ENCODE measurements around the gene FAM168A.

FAM168A gene

DNA sequence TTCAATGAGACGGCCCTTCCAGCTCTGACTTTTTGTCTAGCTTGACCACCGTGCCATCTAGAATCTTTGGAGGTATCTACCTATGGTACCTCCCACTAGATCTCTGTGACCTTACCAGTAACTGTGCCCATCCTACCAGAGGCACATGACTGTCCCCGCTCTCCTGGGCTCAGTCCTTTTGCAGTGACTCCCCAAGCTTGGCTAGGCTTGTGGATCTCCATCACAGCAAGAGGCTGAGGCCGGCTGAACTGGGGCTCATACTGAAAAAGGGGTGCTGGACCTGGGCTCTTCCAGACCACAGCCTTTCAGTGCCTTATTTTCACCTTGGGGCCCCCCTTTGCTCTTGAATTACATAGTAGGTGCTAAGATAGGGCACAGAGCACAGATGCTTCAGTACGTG is 194.4 kb downstream of the FAM168A start:
- H3K27ac Mint-ChIP-seq, result no peak overlapping the region
- ATAC-seq (ENCODE audit: low read depth) (no peak), DNase-seq (ENCODE audit: low spot score in 2 of 2) (no peak)
- no peaks in the 10 kb centered on the region for H3K4me1 Mint-ChIP-seq
- H3K9me3 Mint-ChIP-seq, result no peaks in the 10 kb centered on the region
- H3K4me3 Mint-ChIP-seq, result no peak overlapping the region
- H3K36me3 Mint-ChIP-seq, result peaks cover 6% of the 10 kb centered on the region
- H3K27me3 Mint-ChIP-seq, result no peaks in the 10 kb centered on the region

GRCh38 chr11:73402834-73403185 is 195.1 kb downstream of the FAM168A start:
- Mint-ChIP-seq H3K27ac (peak overlapping the region; percentile 55), H3K4me3 (no peak overlapping the region), H3K9me3 (no peaks in the 10 kb centered on the region), H3K36me3 (peaks cover 6% of the 10 kb centered on the region), H3K4me1 (no peaks in the 10 kb centered on the region), H3K27me3 (no peaks in the 10 kb centered on the region)
- ATAC-seq (ENCODE audit: low read depth) (peak; percentile 65), DNase-seq (ENCODE audit: low spot score in 2 of 2) (no peak)

DNA sequence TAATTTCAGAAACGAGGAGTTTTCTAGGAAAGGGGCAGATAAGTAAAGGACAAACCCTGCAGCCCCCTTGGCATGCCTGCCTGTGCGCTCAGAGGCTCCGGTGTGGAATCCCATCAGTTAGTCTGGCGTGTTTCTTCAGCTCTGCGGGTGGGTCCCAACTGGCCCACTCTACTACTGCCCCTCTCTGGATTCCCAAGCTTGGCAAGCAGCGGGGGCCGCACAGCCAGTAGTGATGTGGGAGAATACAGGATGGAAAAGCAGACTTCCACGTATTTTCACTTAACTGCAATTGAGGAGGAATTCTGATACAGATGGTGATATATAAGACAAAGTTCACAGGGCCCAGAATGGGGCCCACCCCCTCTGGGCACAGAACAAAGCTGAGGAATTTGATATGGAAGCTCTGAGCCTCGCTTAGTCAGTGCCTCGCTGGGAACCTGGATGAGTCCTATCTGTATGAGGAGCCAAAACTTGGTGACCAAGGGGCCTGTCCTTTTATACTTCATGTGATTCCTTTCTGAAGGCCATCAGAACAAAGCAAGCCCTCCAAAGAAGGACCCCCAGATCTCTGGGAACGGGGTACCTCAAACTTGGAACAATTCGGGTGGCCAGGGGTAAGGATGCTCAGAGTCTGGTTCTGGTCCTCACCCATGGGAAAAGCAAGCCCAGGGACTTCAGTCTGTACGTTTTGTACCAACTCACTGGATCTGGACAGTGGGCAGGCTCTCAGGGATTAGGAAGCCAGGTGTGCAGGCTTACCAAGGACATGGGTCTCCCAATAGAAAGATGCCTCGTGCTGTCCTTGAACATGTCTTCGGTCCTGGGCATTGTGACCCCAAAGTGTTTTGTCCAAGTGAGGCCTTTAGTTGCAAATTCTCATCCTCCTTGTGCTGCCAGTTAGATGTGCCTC is 195.7 kb downstream of the FAM168A start:
- Mint-ChIP-seq H3K4me1 (peaks cover 2% of the 10 kb centered on the region), H3K4me3 (no peak overlapping the region), H3K36me3 (peaks cover 11% of the 10 kb centered on the region), H3K27me3 (no peaks in the 10 kb centered on the region), H3K27ac (peak overlapping the region; percentile 71), H3K9me3 (no peaks in the 10 kb centered on the region)
- ATAC-seq (ENCODE audit: low read depth) (no peak), DNase-seq (ENCODE audit: low spot score in 2 of 2) (no peak)

GRCh38 chr11:73401217-73401923 is 196.5 kb downstream of the FAM168A start:
- Mint-ChIP-seq H3K36me3 (peaks cover 17% of the 10 kb centered on the region), H3K4me3 (no peak overlapping the region), H3K4me1 (peaks cover 5% of the 10 kb centered on the region), H3K9me3 (no peaks in the 10 kb centered on the region), H3K27me3 (no peaks in the 10 kb centered on the region), H3K27ac (peak overlapping the region; percentile 71)
- ATAC-seq (ENCODE audit: low read depth) (no peak), DNase-seq (ENCODE audit: low spot score in 2 of 2) (no peak)

DNA sequence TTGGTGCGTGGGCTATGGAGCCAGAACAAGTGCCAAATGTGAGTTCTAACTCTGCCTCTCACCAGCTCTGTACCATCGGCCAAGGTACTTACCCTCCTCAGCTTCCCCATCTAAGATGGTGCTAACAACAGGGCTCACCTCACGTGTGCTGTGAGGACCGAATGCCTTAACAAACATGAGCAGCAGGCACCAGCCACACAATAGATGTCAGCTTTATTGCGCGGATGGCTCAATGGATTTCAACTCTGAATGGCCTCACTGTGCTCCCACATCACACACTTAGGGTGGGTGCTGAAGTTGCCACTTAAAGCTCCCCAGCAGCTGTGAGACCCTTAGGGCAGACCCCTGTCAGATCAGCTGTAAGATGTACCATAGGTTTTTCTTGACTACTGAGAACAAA is 197.6 kb downstream of the FAM168A start:
- H3K36me3 Mint-ChIP-seq, result peaks cover 17% of the 10 kb centered on the region
- no peak overlapping the region for H3K4me3 Mint-ChIP-seq
- no peaks in the 10 kb centered on the region for H3K27me3 Mint-ChIP-seq
- H3K4me1 Mint-ChIP-seq, result peaks cover 5% of the 10 kb centered on the region
- no peaks in the 10 kb centered on the region for H3K9me3 Mint-ChIP-seq
- ATAC-seq (ENCODE audit: low read depth), result no peak
- H3K27ac Mint-ChIP-seq, result peak overlapping the region; percentile 71
- no peak for DNase-seq (ENCODE audit: low spot score in 2 of 2)

- Mint-ChIP-seq H3K27me3 (no peaks in the 10 kb centered on the region), H3K36me3 (peaks cover 17% of the 10 kb centered on the region), H3K27ac (peak overlapping the region; percentile 79), H3K4me3 (no peak overlapping the region), H3K4me1 (peaks cover 5% of the 10 kb centered on the region), H3K9me3 (no peaks in the 10 kb centered on the region)
- ATAC-seq (ENCODE audit: low read depth) (no peak), DNase-seq (ENCODE audit: low spot score in 2 of 2) (no peak)
Observed at GRCh38 chr11:73399636-73400035, 198.3 kb downstream of the FAM168A start.

GRCh38 chr11:73399159-73399590 is 198.7 kb downstream of the FAM168A start:
- peaks cover 20% of the 10 kb centered on the region for H3K36me3 Mint-ChIP-seq
- H3K9me3 Mint-ChIP-seq, result no peaks in the 10 kb centered on the region
- DNase-seq (ENCODE audit: low spot score in 2 of 2) (no peak), ATAC-seq (ENCODE audit: low read depth) (no peak)
- no peak overlapping the region for H3K4me3 Mint-ChIP-seq
- peak overlapping the region; percentile 79 for H3K27ac Mint-ChIP-seq
- H3K4me1 Mint-ChIP-seq, result peaks cover 5% of the 10 kb centered on the region
- no peaks in the 10 kb centered on the region for H3K27me3 Mint-ChIP-seq

GRCh38 chr11:73398721-73399120 is 199.2 kb downstream of the FAM168A start:
- Mint-ChIP-seq H3K4me3 (no peak overlapping the region), H3K27ac (peak overlapping the region; percentile 79), H3K4me1 (peaks cover 5% of the 10 kb centered on the region)

GRCh38 chr11:73398132-73398526 is 199.8 kb downstream of the FAM168A start:
- Mint-ChIP-seq H3K4me1 (peaks cover 5% of the 10 kb centered on the region), H3K27me3 (no peaks in the 10 kb centered on the region), H3K27ac (peak overlapping the region; percentile 79), H3K4me3 (peak overlapping the region; percentile 18), H3K36me3 (peaks cover 25% of the 10 kb centered on the region), H3K9me3 (no peaks in the 10 kb centered on the region)
- no peak for DNase-seq (ENCODE audit: low spot score in 2 of 2)
- no peak for ATAC-seq (ENCODE audit: low read depth)

More at GRCh38 chr11:73398721-73399120, 199.2 kb downstream of the FAM168A start:
- H3K36me3 Mint-ChIP-seq, result peaks cover 22% of the 10 kb centered on the region
- DNase-seq (ENCODE audit: low spot score in 2 of 2) (no peak), ATAC-seq (ENCODE audit: low read depth) (no peak)
- no peaks in the 10 kb centered on the region for H3K27me3 Mint-ChIP-seq
- H3K9me3 Mint-ChIP-seq, result no peaks in the 10 kb centered on the region

GRCh38 chr11:73397468-73398131 is 200.3 kb downstream of the FAM168A start:
- peak overlapping the region; percentile 79 for H3K27ac Mint-ChIP-seq
- H3K9me3 Mint-ChIP-seq, result no peaks in the 10 kb centered on the region
- DNase-seq (ENCODE audit: low spot score in 2 of 2) (no peak), ATAC-seq (ENCODE audit: low read depth) (no peak)
- H3K27me3 Mint-ChIP-seq, result no peaks in the 10 kb centered on the region
- H3K4me1 Mint-ChIP-seq, result peaks cover 5% of the 10 kb centered on the region
- peaks cover 25% of the 10 kb centered on the region for H3K36me3 Mint-ChIP-seq
- peak overlapping the region; percentile 18 for H3K4me3 Mint-ChIP-seq

DNA sequence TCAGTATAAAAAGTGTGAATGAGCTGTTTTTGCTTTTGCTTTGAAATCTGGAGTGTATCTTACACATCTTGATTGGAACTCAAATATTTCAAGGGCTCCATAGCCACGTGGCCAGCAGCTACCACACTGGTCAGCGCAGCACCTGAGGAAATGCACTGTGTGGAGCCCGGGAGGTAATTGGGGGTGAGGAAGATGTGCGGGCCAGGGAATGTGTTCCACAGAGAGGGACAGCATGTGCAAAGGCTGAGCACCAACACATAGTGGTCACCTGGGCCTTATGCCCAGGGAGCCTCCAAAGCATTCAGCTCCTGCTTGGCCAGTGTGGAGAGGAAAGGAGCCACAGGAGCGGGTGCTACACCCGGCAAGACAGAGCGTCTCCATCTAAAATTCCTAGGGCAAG is 200.9 kb downstream of the FAM168A start:
- peaks cover 30% of the 10 kb centered on the region for H3K36me3 Mint-ChIP-seq
- no peaks in the 10 kb centered on the region for H3K27me3 Mint-ChIP-seq
- DNase-seq (ENCODE audit: low spot score in 2 of 2) (no peak), ATAC-seq (ENCODE audit: low read depth) (no peak)
- no peaks in the 10 kb centered on the region for H3K9me3 Mint-ChIP-seq
- H3K27ac Mint-ChIP-seq, result peak overlapping the region; percentile 79
- H3K4me3 Mint-ChIP-seq, result no peak overlapping the region
- peaks cover 7% of the 10 kb centered on the region for H3K4me1 Mint-ChIP-seq

GRCh38 chr11:73396251-73396930 is 201.5 kb downstream of the FAM168A start:
- ATAC-seq (ENCODE audit: low read depth) (no peak), DNase-seq (ENCODE audit: low spot score in 2 of 2) (no peak)
- peaks cover 7% of the 10 kb centered on the region for H3K4me1 Mint-ChIP-seq
- no peaks in the 10 kb centered on the region for H3K9me3 Mint-ChIP-seq
- H3K27me3 Mint-ChIP-seq, result no peaks in the 10 kb centered on the region
- H3K4me3 Mint-ChIP-seq, result no peak overlapping the region
- H3K36me3 Mint-ChIP-seq, result peaks cover 30% of the 10 kb centered on the region
- peak overlapping the region; percentile 79 for H3K27ac Mint-ChIP-seq

- Mint-ChIP-seq H3K36me3 (peaks cover 30% of the 10 kb centered on the region), H3K9me3 (no peaks in the 10 kb centered on the region), H3K4me1 (peaks cover 12% of the 10 kb centered on the region), H3K27me3 (no peaks in the 10 kb centered on the region), H3K4me3 (no peak overlapping the region), H3K27ac (peak overlapping the region; percentile 47)
- DNase-seq (ENCODE audit: low spot score in 2 of 2), result no peak
- no peak for ATAC-seq (ENCODE audit: low read depth)
Observed at GRCh38 chr11:73395297-73396208, 202.4 kb downstream of the FAM168A start.

All from memory B cell (primary cell).